HG03108 (cell line): ENCODE results near the gene BCAS2.

Source experiments
- ATAC-seq: cut with Tn5 transposase; IDR thresholded peaks from one replicate; pipeline ENCODE4 v1.9.1; 2021; ENCODE audit warnings: moderate library complexity; ENCODE audit not compliant: unreplicated experiment

Gene BCAS2

GRCh38 chr1:114559356-114559755 lies 22.1 kb downstream of the BCAS2 start:
- no peak for ATAC-seq

GRCh38 chr1:114558544-114558943 lies 22.9 kb downstream of the BCAS2 start:
- peak; percentile 44 for ATAC-seq

GRCh38 chr1:114554577-114554976 lies 26.8 kb downstream of the BCAS2 start:
- no peak for ATAC-seq

- no peak for ATAC-seq
Observed at GRCh38 chr1:114552106-114552639, 29.2 kb downstream of the BCAS2 start.

GRCh38 chr1:114551400-114551799 lies 30.0 kb downstream of the BCAS2 start:
- ATAC-seq: no peak

- ATAC-seq: no peak
Observed at GRCh38 chr1:114550336-114550735, 31.1 kb downstream of the BCAS2 start.

GRCh38 chr1:114549137-114549536 lies 32.3 kb downstream of the BCAS2 start:
- no peak for ATAC-seq

- no peak for ATAC-seq
Observed at GRCh38 chr1:114547076-114547475, 34.3 kb downstream of the BCAS2 start.

- no peak for ATAC-seq
Observed at GRCh38 chr1:114545796-114546195, 35.6 kb downstream of the BCAS2 start.

- no peak for ATAC-seq
Observed at GRCh38 chr1:114545315-114545714, 36.1 kb downstream of the BCAS2 start.

- no peak for ATAC-seq
Observed at GRCh38 chr1:114540821-114541220, 40.6 kb downstream of the BCAS2 start.

GRCh38 chr1:114540272-114540671 lies 41.1 kb downstream of the BCAS2 start:
- no peak for ATAC-seq

GRCh38 chr1:114536043-114536442 lies 45.4 kb downstream of the BCAS2 start:
- no peak for ATAC-seq

- no peak for ATAC-seq
Observed at GRCh38 chr1:114535401-114535800, 46.0 kb downstream of the BCAS2 start.

- no peak for ATAC-seq
Observed at GRCh38 chr1:114531094-114531493, 50.3 kb downstream of the BCAS2 start.

GRCh38 chr1:114530224-114530623 lies 51.2 kb downstream of the BCAS2 start:
- ATAC-seq: no peak

GRCh38 chr1:114524944-114525343 lies 56.5 kb downstream of the BCAS2 start:
- ATAC-seq: no peak

GRCh38 chr1:114522264-114522575 lies 59.2 kb downstream of the BCAS2 start:
- no peak for ATAC-seq

GRCh38 chr1:114521396-114522263 lies 59.8 kb downstream of the BCAS2 start:
- ATAC-seq: no peak
